MV-4-11 (cell line): ENCODE data around the gene SEC22C.
"Not testable (repeated sequence)": the region's sequence is repeated elsewhere in the genome, so short reads cannot be mapped to it uniquely, and the experiment has no call there.

Source experiments
- DNase-seq: peaks from one replicate; lab custom pipeline; 2025; lab: John Stamatoyannopoulos, UW

The SEC22C gene

GRCh38 chr3:42579346-42579745, 2.4 kb downstream of the SEC22C start:
- not testable (repeated sequence) for DNase-seq

- DNase-seq = no peak
These were observed 3.7 kb downstream of the SEC22C start for GRCh38 chr3:42578054-42578453.

GRCh38 chr3:42575137-42575741, 6.5 kb downstream of the SEC22C start:
- no peak for DNase-seq

DNA sequence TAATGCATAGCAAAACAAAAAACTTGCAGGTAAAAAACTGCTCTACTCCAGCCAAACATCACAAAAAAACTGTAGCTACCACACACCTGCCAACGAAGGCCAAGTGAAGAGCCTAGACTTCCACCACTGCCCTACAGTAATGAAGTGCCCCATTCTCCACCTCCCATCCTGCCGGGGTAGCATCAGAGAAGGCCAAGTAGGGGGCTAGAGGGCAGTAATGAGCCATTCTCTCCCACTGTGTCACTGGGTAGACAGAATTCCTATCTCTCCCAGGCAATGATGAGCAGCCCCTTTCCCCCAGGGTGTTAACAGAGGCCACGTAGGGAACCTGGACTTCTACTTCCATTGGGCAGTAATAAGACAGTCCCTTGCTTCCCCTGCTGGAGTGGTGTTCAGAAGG, 9.5 kb downstream of the SEC22C start:
- no peak for DNase-seq

- DNase-seq = no peak
These were observed 12.1 kb downstream of the SEC22C start for GRCh38 chr3:42569593-42570142.

DNA sequence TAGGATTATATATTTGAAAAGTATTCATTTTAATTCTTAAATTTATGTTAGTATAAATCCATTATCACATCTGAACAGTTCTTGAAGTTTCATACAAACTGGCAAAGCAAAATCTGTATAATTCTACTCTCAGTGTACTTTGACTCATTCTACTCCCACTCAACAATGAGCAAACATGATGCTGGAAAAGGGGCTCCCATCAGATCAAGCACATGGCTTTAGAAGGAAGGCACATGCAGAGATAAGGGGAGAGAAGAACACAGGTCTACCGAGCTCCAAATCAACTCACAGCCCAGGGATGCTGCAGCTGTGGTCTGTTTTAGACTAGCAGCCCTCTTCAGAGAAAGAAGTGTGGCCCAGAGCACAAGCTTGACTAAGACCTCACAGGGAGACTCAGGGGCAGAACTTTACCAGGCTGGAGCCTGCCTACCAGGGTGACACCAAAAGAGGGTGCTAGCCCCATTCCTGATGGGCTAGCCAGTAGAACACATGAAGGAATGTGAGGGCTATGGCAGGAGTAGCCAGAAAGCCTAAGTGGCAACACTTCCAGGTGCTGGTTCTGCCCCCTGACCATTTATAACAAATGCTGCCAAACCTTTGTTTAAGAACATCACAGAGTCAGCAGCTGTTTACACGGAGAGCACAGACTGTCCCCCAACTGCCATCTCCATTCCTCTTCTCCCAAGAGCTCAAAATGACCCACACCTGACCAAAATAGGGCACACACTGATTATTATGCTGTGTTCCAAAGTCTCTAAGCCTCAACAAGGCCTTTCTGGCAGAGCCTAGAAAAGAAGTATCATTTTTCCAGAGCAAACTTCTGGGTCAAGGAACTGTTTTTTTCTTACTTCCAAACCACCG, 19.5 kb downstream of the SEC22C start:
- DNase-seq = no peak

DNA sequence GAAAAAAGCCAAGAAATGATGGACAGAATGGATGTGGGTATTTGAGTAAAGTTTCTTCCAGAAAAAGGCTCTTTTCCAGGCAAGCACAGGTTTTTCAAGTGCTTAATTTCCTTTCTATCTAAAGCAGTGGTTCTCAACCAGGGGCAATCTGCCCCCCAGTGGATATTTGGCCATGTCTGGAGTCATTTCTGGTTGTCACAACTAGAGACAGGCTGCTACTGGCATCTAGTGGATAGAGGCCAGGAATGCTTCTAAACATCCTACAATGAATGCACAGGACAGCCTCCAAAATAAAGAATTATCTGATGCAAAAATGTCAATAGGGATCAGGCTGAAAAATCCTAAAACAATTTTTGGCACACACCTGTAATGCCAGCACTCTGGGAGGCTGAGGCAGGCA, 23.9 kb downstream of the SEC22C start:
- DNase-seq = peak; percentile 20

GRCh38 chr3:42556817-42557216, 24.9 kb downstream of the SEC22C start:
- not testable (repeated sequence) for DNase-seq

DNA sequence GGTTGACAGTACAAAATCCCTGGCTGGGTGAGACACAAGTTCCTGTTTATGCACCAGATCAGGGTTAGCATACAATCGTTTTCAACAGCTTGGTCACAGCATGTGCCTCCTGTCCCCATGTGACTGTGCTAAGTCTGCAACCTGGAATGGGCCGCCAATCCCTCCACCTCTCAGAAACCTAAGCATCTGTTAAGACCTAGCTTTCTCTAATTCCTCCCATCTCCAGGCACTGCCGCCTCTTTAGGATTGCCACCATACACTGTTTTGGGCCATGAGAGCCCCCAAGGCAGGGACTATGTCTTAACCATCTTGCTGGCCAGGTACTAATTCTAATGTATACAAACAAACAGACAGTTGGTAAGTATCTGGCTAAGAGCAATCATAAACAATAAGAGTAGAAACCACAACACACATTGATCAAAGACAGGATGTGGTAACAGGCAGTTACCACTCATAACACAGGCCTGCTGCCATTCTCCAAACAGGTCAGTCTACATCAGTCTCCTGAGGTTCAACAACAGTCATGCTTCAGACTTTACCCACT, 25.6 kb downstream of the SEC22C start:
- peak; percentile 18 for DNase-seq

- no peak for DNase-seq
These were observed 28.9 kb downstream of the SEC22C start for GRCh38 chr3:42552830-42553229.

- DNase-seq = no peak
These were observed 31.5 kb downstream of the SEC22C start for GRCh38 chr3:42550250-42550649.

GRCh38 chr3:42549131-42549530, 32.6 kb downstream of the SEC22C start:
- no peak for DNase-seq

GRCh38 chr3:42547401-42547945, 34.3 kb downstream of the SEC22C start:
- DNase-seq = no peak

GRCh38 chr3:42546691-42547213, 35.0 kb downstream of the SEC22C start:
- DNase-seq = peak; percentile 45

DNA sequence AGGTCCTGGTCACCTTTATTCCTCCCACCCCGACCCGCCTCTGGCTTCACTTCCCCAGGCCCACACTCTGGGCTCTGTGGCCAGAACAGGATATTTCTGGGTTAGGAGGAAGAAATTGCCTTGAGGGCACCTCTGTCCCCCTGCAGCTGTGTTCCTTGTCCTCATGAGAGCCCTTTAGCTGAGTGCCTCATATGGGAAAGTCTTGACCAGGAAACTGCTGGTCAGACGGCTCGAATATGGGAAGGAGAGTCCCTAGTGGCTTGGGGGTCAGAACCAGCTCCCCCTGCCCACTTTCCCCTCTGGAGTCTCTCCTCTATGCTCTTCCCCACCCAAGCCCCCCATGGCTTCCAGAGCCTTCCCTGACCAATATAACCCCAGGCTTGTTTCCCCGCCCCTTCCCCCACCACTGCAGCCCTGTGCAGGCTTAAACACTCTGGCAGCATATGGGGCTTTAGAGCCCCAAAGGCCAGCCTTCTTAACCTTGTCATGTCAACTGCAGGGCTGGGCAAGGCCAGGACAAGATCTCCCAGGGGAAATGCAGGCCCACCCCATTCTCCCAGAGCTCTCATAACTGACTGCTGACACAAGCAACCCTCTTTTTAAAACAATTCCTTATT, 36.4 kb downstream of the SEC22C start:
- DNase-seq = no peak

- DNase-seq = no peak
These were observed 37.1 kb downstream of the SEC22C start for GRCh38 chr3:42544492-42545283.

GRCh38 chr3:42541079-42541478, 40.7 kb downstream of the SEC22C start:
- DNase-seq = no peak

DNA sequence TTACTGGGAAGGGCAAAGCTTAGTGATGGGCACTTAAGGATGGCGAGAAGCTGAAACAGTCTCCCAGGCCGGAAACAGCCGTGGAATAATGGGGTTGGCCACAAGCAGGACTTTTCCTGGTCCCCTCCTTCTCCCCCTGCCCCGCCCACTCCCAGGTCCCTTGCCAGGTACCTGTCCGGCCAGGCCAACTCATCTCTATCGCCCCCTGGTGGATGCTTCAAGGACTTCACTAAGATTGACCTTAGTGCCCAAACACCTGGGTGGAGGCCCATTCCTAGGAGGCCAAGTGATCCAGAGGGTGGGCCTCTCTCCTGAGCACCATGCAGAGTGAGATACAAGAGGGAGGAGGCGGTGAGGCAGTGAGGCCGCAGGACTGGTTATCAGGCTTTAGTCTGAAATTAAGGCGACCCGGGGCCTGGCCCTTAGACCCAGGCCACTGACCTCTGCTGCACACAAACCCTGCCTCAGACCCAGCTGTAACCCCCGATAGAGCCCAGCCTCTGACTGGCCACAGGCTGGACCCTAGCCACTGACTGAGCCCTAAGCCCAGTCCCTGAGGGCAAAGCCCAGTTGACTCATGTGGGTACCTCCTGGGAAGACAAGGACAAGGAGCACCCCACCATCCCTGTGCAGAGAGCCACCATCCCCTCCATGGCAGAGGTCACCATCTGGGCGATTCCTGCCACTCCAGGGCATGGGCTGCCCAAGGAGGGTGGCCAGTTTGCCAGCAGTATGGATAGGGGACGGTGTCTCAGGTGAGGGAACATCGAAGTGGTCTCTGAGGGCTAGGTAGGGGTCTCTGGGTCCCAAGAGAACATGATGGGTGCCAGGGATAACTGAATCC, 41.7 kb downstream of the SEC22C start:
- no peak for DNase-seq

- no peak for DNase-seq
These were observed 44.4 kb downstream of the SEC22C start for GRCh38 chr3:42537350-42537749.
